GM20431 (cell line): ENCODE results near the gene RBMXL3.
"Not testable (repeated sequence)": the region's sequence is repeated elsewhere in the genome, so short reads cannot be mapped to it uniquely, and the experiment has no call there.

Experiments used
- in situ Hi-C: fragments of 300-500 bp; cut with MseI, MboI; formaldehyde crosslinking; loops from one replicate; pipeline ENCODE4 v1.15.0; 2020; ENCODE audit warnings: low sequenced_read_pairs; ENCODE audit not compliant: unreplicated experiment

The RBMXL3 gene

DNA sequence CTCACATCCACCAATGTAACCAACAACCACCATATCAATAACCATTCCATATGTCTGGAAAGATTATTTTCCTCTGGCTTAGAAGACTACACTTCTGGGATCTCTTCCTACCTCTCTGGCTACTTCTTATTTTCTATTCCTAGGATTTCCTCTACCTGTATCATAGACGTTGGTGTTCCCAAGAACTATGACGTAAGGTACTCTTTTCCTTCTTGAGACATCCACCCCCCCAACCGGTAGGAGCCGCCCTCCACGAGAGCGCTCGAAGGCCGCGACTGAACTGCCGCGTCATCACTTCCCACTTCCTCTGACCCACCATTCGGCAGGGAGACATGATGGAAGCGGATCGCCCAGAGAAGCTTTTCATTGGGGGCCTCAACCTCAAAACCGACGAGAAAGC is at the start of gene RBMXL3:
TSS of gene RBMXL3 (plus strand) at position 301 of the 400 bp plus-strand sequence. CDS start at position 333, 32 bp downstream.
- in situ Hi-C loops: no loop called here

DNA sequence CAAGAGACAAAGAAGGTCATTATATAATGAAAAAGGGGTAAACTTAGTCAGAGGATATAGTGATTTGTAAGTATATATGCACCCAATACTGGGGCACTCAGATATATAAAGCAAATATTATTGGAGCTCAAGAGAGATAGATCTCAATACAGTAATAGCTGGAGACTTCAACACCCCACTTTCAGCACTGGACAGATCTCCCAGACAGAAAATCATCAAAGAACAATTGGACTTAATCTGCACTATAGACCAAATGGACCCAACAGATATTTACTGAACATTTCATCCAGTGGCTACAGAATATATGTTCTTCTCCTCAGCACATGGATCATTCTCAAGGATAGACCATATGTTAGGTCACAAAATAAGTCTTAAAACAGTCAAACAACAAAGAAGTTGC is 47.2 kb upstream of the RBMXL3 start:
- in situ Hi-C loops: no loop called here

DNA sequence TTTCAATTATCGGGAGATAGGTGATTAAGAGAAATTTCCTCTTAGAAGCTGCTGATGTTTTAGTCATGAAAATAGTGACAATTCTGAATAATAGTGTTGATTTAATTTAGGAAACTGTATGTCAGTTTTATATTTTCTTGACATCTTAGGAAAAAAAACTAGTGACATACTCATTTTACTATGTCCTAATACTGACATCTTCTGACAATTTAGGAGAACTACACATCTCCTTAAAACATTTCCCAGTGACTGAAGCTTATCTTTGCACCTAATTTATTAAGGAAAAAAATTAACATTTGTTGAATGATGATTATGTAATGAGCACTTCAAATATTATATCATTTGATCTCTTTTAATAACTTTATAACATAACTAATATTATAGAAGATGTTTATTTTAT is 42.0 kb upstream of the RBMXL3 start:
- in situ Hi-C loops: no loop called here

- in situ Hi-C loops: no loop called here
Measured at GRCh38 chrX:115173181-115173580, 16.0 kb upstream of the RBMXL3 start.

- in situ Hi-C loops: no loop called here
Measured at GRCh38 chrX:115174548-115174947, 14.7 kb upstream of the RBMXL3 start.

DNA sequence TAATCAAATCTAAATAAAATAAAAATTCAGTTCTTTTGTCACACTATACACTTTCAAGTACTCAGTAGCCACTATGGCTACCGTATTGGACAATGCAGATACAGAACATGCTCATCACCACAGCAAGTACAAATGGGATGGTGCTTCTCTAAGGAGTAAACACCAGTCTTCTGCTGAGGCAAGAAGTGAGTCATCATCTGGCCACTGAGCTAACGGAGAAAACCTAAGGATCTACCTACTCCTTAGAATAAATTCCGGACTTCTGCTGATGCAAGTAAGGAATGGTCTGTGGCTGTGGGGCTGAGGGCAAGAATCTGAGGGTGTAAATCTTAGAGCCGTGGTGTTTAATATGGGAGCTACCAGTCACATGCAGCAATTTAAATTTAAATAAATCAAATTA is 11.3 kb upstream of the RBMXL3 start:
- in situ Hi-C loops: no loop called here

GRCh38 chrX:115178473-115178872 is 10.7 kb upstream of the RBMXL3 start:
- in situ Hi-C loops: no loop called here

DNA sequence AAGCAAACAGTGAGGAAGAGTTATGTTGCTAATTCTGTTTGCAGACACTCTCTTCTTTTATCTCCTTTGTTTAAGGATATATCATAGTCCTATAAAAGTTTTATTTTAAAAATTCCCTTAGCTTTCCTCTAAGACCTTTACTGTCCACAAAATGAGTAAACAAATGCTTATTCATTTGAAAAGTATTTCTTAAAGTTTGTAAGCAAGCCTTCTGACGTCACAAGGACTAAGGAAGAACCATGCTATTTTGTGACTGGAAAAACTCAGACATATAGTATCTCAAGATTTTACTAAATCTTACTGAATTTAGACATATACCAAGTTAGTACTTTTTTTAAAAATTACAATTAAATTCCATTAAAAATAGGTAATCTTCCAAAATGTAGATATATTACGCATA is 5.2 kb upstream of the RBMXL3 start:
- in situ Hi-C loops: no loop called here

- in situ Hi-C loops: no loop called here
Measured at GRCh38 chrX:115189646-115190635, 731 bp downstream of the RBMXL3 start.

DNA sequence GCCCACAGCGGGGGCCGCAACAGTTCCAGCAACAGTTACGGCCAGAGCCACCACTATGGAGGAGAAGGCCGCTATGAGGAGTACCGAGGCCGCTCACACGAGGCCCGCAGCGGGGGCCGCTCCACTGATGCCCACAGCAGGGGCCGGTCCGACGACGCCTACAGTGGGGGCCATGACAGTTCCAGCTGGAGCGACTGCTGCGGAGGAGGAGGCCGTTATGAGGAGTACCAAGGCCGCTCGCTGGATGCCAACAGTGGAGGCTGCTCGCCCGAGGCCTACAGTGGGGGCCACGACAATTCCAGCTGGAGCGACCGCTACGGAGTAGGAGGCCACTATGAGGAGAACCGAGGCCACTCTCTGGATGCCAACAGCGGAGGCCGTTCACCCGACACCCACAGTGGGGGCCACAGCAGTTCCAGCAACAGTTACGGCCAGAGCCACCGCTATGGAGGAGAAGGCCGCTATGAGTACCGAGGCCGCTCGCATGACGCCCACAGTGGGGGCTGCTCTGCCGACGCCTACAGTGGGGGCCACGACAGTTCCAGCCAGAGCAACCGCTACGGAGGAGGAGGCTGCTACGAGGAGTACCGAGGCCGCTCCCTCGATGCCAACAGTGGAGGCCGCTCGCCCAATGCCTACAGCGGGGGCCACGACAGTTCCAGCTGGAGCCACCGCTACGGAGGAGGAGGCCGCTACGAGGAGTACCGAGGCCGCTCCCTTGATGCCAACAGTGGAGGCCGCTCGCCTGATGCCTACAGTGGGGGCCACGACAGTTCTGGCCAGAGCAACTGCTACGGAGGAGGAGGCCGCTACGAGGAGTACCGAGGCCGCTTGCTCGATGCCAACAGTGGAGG is 1.7 kb downstream of the RBMXL3 start:
- in situ Hi-C loops: no loop called here

DNA sequence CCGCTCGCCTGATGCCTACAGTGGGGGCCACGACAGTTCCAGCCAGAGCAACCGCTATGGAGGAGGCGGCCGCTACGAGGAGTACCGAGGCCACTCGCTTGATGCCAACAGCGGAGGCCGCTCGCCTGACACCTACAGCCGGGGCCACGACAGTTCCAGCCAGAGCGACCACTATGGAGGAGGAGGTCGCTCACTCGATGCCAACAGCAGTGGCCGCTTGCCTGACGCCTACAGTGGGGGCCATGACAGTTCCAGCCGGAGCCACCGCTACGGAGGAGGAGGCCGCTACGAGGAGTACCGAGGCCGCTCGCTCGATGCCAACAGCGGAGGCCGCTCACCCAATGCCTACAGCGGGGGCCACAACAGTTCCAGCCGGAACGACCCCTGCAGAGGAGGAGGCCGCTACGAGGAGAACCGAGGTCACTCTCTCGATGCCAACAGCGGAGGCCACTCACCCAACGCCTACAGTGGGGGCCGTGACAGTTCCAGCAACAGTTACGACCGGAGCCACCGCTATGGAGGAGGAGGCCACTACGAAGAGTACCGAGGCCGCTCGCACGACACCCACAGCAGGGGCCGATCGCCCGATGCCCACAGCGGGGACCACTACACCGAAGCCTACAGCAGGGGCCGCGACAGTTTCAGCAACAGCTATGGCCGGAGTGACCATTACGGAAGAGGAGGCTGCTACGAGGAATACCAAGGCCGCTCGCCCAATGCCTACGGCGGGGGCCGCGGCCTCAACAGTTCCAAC is 2.5 kb downstream of the RBMXL3 start:
- in situ Hi-C loops: no loop called here

GRCh38 chrX:115192244-115192700 is 3.1 kb downstream of the RBMXL3 start:
- in situ Hi-C loops: no loop called here

DNA sequence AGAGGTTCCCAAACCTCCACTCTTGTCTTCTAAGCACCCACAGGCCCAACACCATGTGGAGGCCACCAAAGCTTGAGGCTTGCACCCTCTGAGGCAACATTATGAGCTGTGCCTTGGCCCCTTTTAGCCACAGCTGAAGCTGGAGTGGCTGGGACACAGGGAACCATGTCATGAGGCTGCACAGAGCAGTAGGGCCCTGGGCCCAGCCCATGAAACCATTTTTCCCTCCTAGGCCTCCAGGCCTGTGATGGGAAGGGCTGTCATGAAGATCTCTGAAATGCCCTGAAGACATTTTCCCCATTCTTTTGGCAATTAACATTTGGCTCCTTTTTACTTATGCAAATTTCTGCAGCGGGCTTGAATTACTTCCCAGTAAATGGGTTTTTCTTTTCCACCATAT is 14.8 kb downstream of the RBMXL3 start:
- in situ Hi-C loops: no loop called here

- in situ Hi-C loops: not testable (repeated sequence)
Measured at GRCh38 chrX:115209547-115209946, 20.3 kb downstream of the RBMXL3 start.

GRCh38 chrX:115214151-115214550 is 24.9 kb downstream of the RBMXL3 start:
- in situ Hi-C loops: no loop called here

DNA sequence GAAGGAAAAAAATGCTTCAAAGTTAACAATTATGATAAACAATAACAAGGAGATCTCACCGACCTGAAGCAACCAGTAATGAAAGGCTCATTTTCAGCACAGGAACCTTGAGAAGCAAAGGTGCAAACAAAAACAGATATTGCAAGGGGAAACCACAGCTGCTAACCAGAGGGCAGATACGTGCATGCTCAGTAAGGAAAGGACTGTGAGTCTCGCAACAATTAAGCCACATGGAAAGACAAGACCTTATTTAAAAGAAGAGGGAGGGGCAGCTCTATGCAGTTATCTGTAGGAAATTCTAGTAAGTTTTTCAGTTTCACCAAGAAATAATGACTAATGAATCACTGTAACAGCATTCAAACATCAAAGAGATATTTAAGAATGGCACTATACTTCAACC is 25.4 kb downstream of the RBMXL3 start:
- in situ Hi-C loops: no loop called here

DNA sequence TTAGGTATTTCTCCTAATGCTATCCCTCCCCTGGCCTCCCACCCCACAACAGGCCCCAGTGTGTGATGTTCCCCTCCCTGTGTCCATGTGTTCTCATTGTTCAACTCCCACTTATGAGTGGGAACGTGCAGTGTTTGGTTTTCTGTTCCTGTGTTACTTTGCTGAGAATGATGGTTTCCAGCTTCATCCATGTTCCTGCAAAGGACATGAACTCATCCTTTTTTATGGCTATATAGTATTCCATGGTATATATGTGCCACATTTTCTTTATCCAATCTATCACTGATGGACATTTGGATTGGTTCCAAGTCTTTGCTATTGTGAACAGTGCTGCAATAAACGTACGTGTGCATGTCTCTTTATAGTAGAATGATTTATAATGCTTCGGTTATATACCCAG is 28.1 kb downstream of the RBMXL3 start:
- in situ Hi-C loops: not testable (repeated sequence)

- in situ Hi-C loops: no loop called here
Measured at GRCh38 chrX:115226929-115227328, 37.7 kb downstream of the RBMXL3 start.

- in situ Hi-C loops: no loop called here
Measured at GRCh38 chrX:115229337-115230003, 40.3 kb downstream of the RBMXL3 start.
